Central memory CD8-positive, alpha-beta T cell (primary cell): Measurements from ENCODE around the gene DIPK1A.
A peak's percentile ranks its signal among the peaks of the same experiment; 100 is the strongest.

Experiments
- ATAC-seq: fragments of 150-1000 bp; cut with Tn5 transposase; replicated peaks from 2 replicates; pipeline ENCODE4 v1.10.0; 2022; ENCODE audit warnings: mild to moderate bottlenecking, moderate FRiP score, moderate number of reproducible peaks; ENCODE audit not compliant: poor library complexity, severe bottlenecking; ENCODE audit errors: extremely low read depth
- DNase-seq, 2 donors: peaks; one replicate each; pipeline ENCODE4 v3.0.0; 2021; ENCODE audit warnings: low spot score in 2 of 2
- H3K27ac Mint-ChIP-seq: one replicate; pipeline ENCODE4 v1.8.0; 2022; ENCODE audit warnings: low read depth, mild to moderate bottlenecking, moderate library complexity, mixed read lengths
- H3K27me3 Mint-ChIP-seq: one replicate; pipeline ENCODE4 v1.8.0; 2022; ENCODE audit warnings: mixed read lengths
- H3K36me3 Mint-ChIP-seq: one replicate; pipeline ENCODE4 v1.8.0; 2022; ENCODE audit warnings: mild to moderate bottlenecking, moderate library complexity, mixed read lengths; ENCODE audit not compliant: insufficient read depth
- H3K4me1 Mint-ChIP-seq: one replicate; pipeline ENCODE4 v1.8.0; 2022; ENCODE audit warnings: mixed read lengths
- H3K4me3 Mint-ChIP-seq: one replicate; pipeline ENCODE4 v1.8.0; 2022; ENCODE audit warnings: mild to moderate bottlenecking, moderate library complexity, mixed read lengths
- H3K9me3 Mint-ChIP-seq: one replicate; pipeline ENCODE4 v1.8.0; 2022; ENCODE audit warnings: mixed read lengths

DIPK1A gene

GRCh38 chr1:92937731-92938130 lies 23.5 kb downstream of the DIPK1A start:
- no peaks in the 10 kb centered on the region for H3K9me3 Mint-ChIP-seq
- DNase-seq (no peak), ATAC-seq (no peak)
- H3K27me3 Mint-ChIP-seq, result no peaks in the 10 kb centered on the region
- peaks cover 36% of the 10 kb centered on the region for H3K4me1 Mint-ChIP-seq
- H3K36me3 Mint-ChIP-seq, result peaks cover under 1% of the 10 kb centered on the region
- H3K4me3 Mint-ChIP-seq, result no peak overlapping the region
- no peak overlapping the region for H3K27ac Mint-ChIP-seq

- no peak overlapping the region for H3K27ac Mint-ChIP-seq
- ATAC-seq (no peak), DNase-seq (no peak)
- no peaks in the 10 kb centered on the region for H3K9me3 Mint-ChIP-seq
- no peak overlapping the region for H3K4me3 Mint-ChIP-seq
- peaks cover 2% of the 10 kb centered on the region for H3K36me3 Mint-ChIP-seq
- peaks cover 36% of the 10 kb centered on the region for H3K4me1 Mint-ChIP-seq
- H3K27me3 Mint-ChIP-seq, result no peaks in the 10 kb centered on the region
Observed at GRCh38 chr1:92936865-92937264, 24.4 kb downstream of the DIPK1A start.

GRCh38 chr1:92934395-92935378 lies 26.6 kb downstream of the DIPK1A start:
- Mint-ChIP-seq H3K27me3 (no peaks in the 10 kb centered on the region), H3K9me3 (no peaks in the 10 kb centered on the region), H3K36me3 (peaks cover 2% of the 10 kb centered on the region), H3K4me3 (no peak overlapping the region), H3K27ac (no peak overlapping the region), H3K4me1 (peaks cover 40% of the 10 kb centered on the region)
- no peak for ATAC-seq
- DNase-seq, result no peak

GRCh38 chr1:92933459-92933858 lies 27.8 kb downstream of the DIPK1A start:
- no peak for ATAC-seq
- no peak for DNase-seq
- H3K27me3 Mint-ChIP-seq, result no peaks in the 10 kb centered on the region
- peaks cover 46% of the 10 kb centered on the region for H3K4me1 Mint-ChIP-seq
- H3K27ac Mint-ChIP-seq, result peak overlapping the region; percentile 55
- no peak overlapping the region for H3K4me3 Mint-ChIP-seq
- H3K9me3 Mint-ChIP-seq, result no peaks in the 10 kb centered on the region
- peaks cover 2% of the 10 kb centered on the region for H3K36me3 Mint-ChIP-seq

- DNase-seq (no peak), ATAC-seq (no peak)
- Mint-ChIP-seq H3K9me3 (no peaks in the 10 kb centered on the region), H3K27ac (no peak overlapping the region), H3K36me3 (peaks cover 3% of the 10 kb centered on the region), H3K4me1 (peaks cover 46% of the 10 kb centered on the region), H3K4me3 (no peak overlapping the region), H3K27me3 (no peaks in the 10 kb centered on the region)
Observed at GRCh38 chr1:92931691-92932090, 29.6 kb downstream of the DIPK1A start.

- no peaks in the 10 kb centered on the region for H3K27me3 Mint-ChIP-seq
- H3K9me3 Mint-ChIP-seq, result no peaks in the 10 kb centered on the region
- DNase-seq (no peak), ATAC-seq (no peak)
- H3K27ac Mint-ChIP-seq, result no peak overlapping the region
- H3K4me3 Mint-ChIP-seq, result no peak overlapping the region
- H3K36me3 Mint-ChIP-seq, result peaks cover 7% of the 10 kb centered on the region
- peaks cover 34% of the 10 kb centered on the region for H3K4me1 Mint-ChIP-seq
Observed at GRCh38 chr1:92929461-92929860, 31.8 kb downstream of the DIPK1A start.

- no peak for ATAC-seq
- no peaks in the 10 kb centered on the region for H3K9me3 Mint-ChIP-seq
- H3K27me3 Mint-ChIP-seq, result no peaks in the 10 kb centered on the region
- peaks cover 8% of the 10 kb centered on the region for H3K36me3 Mint-ChIP-seq
- H3K4me3 Mint-ChIP-seq, result no peak overlapping the region
- no peak overlapping the region for H3K27ac Mint-ChIP-seq
- H3K4me1 Mint-ChIP-seq, result peaks cover 21% of the 10 kb centered on the region
- DNase-seq, result no peak
Observed at GRCh38 chr1:92927870-92928269, 33.4 kb downstream of the DIPK1A start.

GRCh38 chr1:92926873-92927272 lies 34.4 kb downstream of the DIPK1A start:
- no peaks in the 10 kb centered on the region for H3K9me3 Mint-ChIP-seq
- H3K4me3 Mint-ChIP-seq, result no peak overlapping the region
- no peaks in the 10 kb centered on the region for H3K27me3 Mint-ChIP-seq
- DNase-seq (no peak), ATAC-seq (no peak)
- H3K4me1 Mint-ChIP-seq, result peaks cover 17% of the 10 kb centered on the region
- H3K27ac Mint-ChIP-seq, result no peak overlapping the region
- peaks cover 7% of the 10 kb centered on the region for H3K36me3 Mint-ChIP-seq

- ATAC-seq, result no peak
- Mint-ChIP-seq H3K27me3 (no peaks in the 10 kb centered on the region), H3K9me3 (no peaks in the 10 kb centered on the region), H3K36me3 (peaks cover 11% of the 10 kb centered on the region), H3K4me3 (no peak overlapping the region), H3K4me1 (peaks cover 21% of the 10 kb centered on the region), H3K27ac (no peak overlapping the region)
- DNase-seq, result no peak
Observed at GRCh38 chr1:92924501-92924900, 36.8 kb downstream of the DIPK1A start.

GRCh38 chr1:92923664-92924063 lies 37.6 kb downstream of the DIPK1A start:
- Mint-ChIP-seq H3K27ac (no peak overlapping the region), H3K27me3 (no peaks in the 10 kb centered on the region), H3K4me3 (no peak overlapping the region), H3K36me3 (peaks cover 11% of the 10 kb centered on the region), H3K4me1 (peaks cover 15% of the 10 kb centered on the region), H3K9me3 (no peaks in the 10 kb centered on the region)
- no peak for DNase-seq
- ATAC-seq, result no peak

- DNase-seq, result no peak
- Mint-ChIP-seq H3K27ac (no peak overlapping the region), H3K9me3 (no peaks in the 10 kb centered on the region), H3K4me3 (no peak overlapping the region), H3K27me3 (no peaks in the 10 kb centered on the region), H3K36me3 (peaks cover 9% of the 10 kb centered on the region), H3K4me1 (peaks cover 18% of the 10 kb centered on the region)
- ATAC-seq, result no peak
Observed at GRCh38 chr1:92922356-92923035, 38.8 kb downstream of the DIPK1A start.

GRCh38 chr1:92921031-92922023 lies 39.9 kb downstream of the DIPK1A start:
- Mint-ChIP-seq H3K4me1 (peaks cover 25% of the 10 kb centered on the region), H3K27ac (no peak overlapping the region), H3K36me3 (peaks cover 9% of the 10 kb centered on the region), H3K27me3 (no peaks in the 10 kb centered on the region), H3K9me3 (no peaks in the 10 kb centered on the region), H3K4me3 (no peak overlapping the region)
- ATAC-seq (no peak), DNase-seq (no peak)
